ENCODE data around the gene ZNF573.

Gene ZNF573

GRCh38 chr19:37692956-37693620 is 86.3 kb downstream of the ZNF573 start:
- no peak for DNase-seq

DNA sequence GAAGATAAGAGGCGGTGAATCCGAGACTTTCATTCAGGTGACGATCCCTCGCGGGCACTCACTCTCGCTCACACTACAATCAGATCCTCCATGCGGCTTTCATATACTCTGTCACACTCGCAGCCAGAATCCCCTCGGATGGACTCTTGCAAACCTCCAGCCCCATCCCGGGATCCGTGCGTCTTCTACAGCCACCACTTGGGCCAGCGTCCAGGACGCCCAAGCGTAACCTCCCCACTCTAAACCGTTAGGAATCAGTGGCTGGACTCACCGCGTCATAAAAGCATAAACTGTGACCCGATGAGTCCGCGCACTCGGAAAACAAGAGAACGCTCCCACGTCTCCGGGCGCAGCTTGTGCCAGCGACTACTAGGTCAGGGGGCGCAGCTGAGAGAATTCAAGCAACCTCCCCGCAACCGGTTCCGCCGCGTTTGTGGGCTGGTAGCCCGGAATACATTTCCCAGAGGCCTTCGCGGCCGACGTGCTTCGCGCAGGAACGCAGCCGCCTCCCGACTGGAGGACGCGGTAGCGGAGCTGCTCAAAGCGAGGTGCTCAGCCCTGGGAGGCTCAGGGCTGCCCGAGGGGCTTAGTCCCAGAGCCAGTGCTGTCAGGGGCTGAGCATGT is 87.4 kb downstream of the ZNF573 start:
- DNase-seq: no peak
